BE2C (cell line): Measurements from ENCODE around the gene MYEOV. TPM values are rescaled to one million over a fixed set of nuclear protein-coding genes. Genes with fewer than 3 reads are reported as not detected.

Experiments used
- DNase-seq: peaks from one replicate; pipeline ENCODE4 v3.0.0-alpha.2; 2020
- H3K27me3 ChIP-seq: fragments of 250-450 bp; sonication (Bioruptor Pico); 2 replicates; pipeline ENCODE4 v1.5.1; 2020; ENCODE audit warnings: mild to moderate bottlenecking
- H3K36me3 ChIP-seq: fragments of 250-450 bp; sonication (Bioruptor Pico); 2 replicates; pipeline ENCODE4 v1.5.1; 2020; ENCODE audit warnings: mild to moderate bottlenecking
- H3K4me1 ChIP-seq: fragments of 250-450 bp; sonication (Bioruptor Pico); 2 replicates; pipeline ENCODE4 v1.5.1; 2020
- H3K4me3 ChIP-seq: 2 replicates; pipeline ENCODE4 v1.5.1; 2011; ENCODE audit warnings: low read depth, low read length
- H3K9me3 ChIP-seq: fragments of 250-450 bp; sonication (Bioruptor Pico); 2 replicates; pipeline ENCODE4 v1.5.1; 2020
- CTCF ChIP-seq: IDR thresholded peaks from 2 replicates; pipeline ENCODE4 v1.5.1; 2012; ENCODE audit warnings: mild to moderate bottlenecking, low read depth, low read length
- polyA plus RNA-seq: library from polyadenylated mRNA; unstranded; fragments of >200 nt; gene quantifications from one replicate; pipeline ENCODE4 v1.2.1, GENCODE V29; 2012; ENCODE audit warnings: low read depth, missing spikeins; ENCODE audit not compliant: insufficient read length, insufficient read depth

The MYEOV gene
- 2.7 TPM for polyA plus RNA-seq

GRCh38 chr11:69293819-69294505 lies at the start of gene MYEOV:
Gene MYEOV, plus strand, starts transcription at chr11:69294155. Its CDS starts 1,200 bp downstream, at chr11:69295355.
- TF ChIP-seq CTCF, result no peak

GRCh38 chr11:69244266-69244665 lies 49.7 kb upstream of the MYEOV start:
- Histone ChIP-seq H3K4me3 (no peak overlapping the region), H3K27me3 (no peaks in the 10 kb centered on the region), H3K9me3 (no peaks in the 10 kb centered on the region), H3K4me1 (no peaks in the 10 kb centered on the region), H3K36me3 (no peaks in the 10 kb centered on the region)
- no peak for TF ChIP-seq CTCF
- no peak for DNase-seq

More at GRCh38 chr11:69293819-69294505, at the start of gene MYEOV:
- DNase-seq, result peak; percentile 92
- peaks cover 18% of the 10 kb centered on the region for H3K4me1 ChIP-seq
- no peaks in the 10 kb centered on the region for H3K27me3 ChIP-seq
- no peak within 1 kb of the TSS for H3K4me3 ChIP-seq
- H3K36me3 ChIP-seq, result no peaks in the 10 kb centered on the region
- H3K9me3 ChIP-seq, result no peaks in the 10 kb centered on the region

- DNase-seq, result no peak
- no peaks in the 10 kb centered on the region for H3K4me1 ChIP-seq
- H3K36me3 ChIP-seq, result no peaks in the 10 kb centered on the region
- H3K4me3 ChIP-seq, result no peak overlapping the region
- no peak for TF ChIP-seq CTCF
- H3K9me3 ChIP-seq, result no peaks in the 10 kb centered on the region
- no peaks in the 10 kb centered on the region for H3K27me3 ChIP-seq
Measured at GRCh38 chr11:69245041-69245440, 48.9 kb upstream of the MYEOV start.

GRCh38 chr11:69245491-69246345 lies 48.2 kb upstream of the MYEOV start:
- no peaks in the 10 kb centered on the region for H3K27me3 ChIP-seq

GRCh38 chr11:69249311-69250185 lies 44.4 kb upstream of the MYEOV start:
- TF ChIP-seq CTCF, result no peak
- no peaks in the 10 kb centered on the region for H3K27me3 ChIP-seq
- no peak for DNase-seq
- H3K9me3 ChIP-seq, result no peaks in the 10 kb centered on the region
- H3K4me1 ChIP-seq, result no peaks in the 10 kb centered on the region
- H3K36me3 ChIP-seq, result no peaks in the 10 kb centered on the region
- no peak overlapping the region for H3K4me3 ChIP-seq

More at GRCh38 chr11:69245491-69246345, 48.2 kb upstream of the MYEOV start:
- no peak for TF ChIP-seq CTCF
- Histone ChIP-seq H3K36me3 (no peaks in the 10 kb centered on the region), H3K9me3 (no peaks in the 10 kb centered on the region), H3K4me3 (no peak overlapping the region), H3K4me1 (no peaks in the 10 kb centered on the region)
- DNase-seq, result no peak
